GM21528 (cell line): ENCODE results near the gene DLEC1.
"Not testable (repeated sequence)": the region's sequence is repeated elsewhere in the genome, so short reads cannot be mapped to it uniquely, and the experiment has no call there.

ENCODE experiments used
- ATAC-seq: cut with Tn5 transposase; IDR thresholded peaks from one replicate; pipeline ENCODE4 v1.9.1; 2021; ENCODE audit warnings: mild to moderate bottlenecking, moderate library complexity; ENCODE audit not compliant: unreplicated experiment, low FRiP score

DLEC1 gene

GRCh38 chr3:38032328-38032865, 6.6 kb upstream of the DLEC1 start:
- ATAC-seq = no peak

GRCh38 chr3:38033586-38033985, 5.4 kb upstream of the DLEC1 start:
- ATAC-seq = not testable (repeated sequence)

DNA sequence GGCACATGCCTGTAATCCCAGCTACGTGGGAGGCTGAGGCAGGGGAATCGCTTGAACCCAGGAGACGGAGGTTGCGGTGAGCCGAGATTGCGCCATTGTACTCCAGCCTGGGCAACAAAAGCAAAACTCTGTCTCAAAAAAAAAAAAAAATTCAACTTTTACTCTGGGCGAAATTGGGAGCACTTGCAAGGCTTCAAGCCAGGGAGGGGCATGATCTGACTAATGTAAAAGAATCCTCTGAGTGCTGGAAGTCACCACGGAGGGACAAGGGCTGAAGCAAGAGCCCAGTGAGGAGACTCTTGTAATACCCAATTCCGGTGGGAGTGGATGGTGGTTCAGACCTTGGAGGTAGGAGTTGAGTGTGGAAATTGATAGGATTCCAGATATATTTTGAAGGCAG, 4.7 kb upstream of the DLEC1 start:
- not testable (repeated sequence) for ATAC-seq

DNA sequence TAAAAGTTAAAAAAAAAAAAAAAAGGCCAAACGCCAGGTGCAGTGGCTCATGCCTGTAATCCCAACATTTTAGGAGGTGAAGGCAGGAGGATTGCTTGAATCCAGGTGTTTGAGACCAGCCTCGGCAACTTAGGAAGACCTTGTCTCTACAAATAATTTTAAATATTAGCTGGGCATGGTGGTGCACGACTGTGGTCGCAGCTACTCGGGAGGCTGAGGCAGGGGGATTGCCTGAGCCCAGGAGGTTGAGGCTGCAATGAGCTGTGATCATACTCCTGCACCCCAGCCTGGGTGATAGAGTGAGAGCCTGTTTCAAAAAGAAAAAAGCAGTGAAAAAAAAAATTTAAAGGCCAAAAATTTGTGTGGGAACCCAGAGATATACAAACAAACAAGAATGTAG, 2.7 kb upstream of the DLEC1 start:
- no peak for ATAC-seq

DNA sequence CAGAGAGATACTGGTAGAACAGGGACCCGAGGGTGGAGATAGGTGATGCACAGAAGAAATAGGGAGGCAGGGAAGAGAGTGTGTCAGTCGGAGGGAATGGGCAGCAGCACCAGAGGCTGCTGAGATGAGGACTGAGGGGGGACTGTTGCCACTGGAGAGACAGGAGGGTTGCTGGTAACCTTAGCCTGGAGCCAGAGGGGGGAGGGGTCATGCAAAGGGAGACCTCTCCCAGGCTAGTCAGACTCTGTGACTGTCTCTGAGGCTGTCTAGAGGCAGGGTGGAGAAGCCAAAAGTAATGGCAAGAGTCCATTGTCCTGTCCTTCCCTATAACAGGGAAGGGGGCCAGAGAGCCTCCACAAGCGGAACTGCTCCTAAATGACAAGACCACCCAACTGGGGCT, 2.1 kb upstream of the DLEC1 start:
- no peak for ATAC-seq

DNA sequence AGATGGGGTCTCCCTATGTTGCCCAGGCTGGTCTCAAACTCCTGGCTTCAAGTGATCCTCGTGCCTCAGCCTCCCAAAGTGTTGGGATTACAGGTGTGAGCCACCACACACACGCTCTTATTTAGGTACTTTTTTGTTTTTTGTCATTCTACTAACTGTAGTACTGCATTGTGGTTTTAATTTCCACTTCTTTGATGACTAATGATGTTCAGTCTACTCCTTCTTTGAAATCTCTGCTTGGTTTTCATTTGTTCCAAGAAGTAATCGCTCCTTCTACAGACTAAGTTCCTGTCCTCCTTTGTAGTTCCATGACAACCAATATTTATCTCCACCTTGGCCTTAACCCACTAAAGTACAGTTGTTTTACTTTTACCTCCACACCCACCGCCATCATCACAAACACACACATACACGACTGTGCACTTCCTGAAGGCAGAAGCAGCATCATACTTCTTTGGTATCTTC, 529 bp upstream of the DLEC1 start:
- ATAC-seq = no peak

- ATAC-seq = peak; percentile 61
Measured at GRCh38 chr3:38039899-38040261, 872 bp downstream of the DLEC1 start.

GRCh38 chr3:38040401-38040800, 1.4 kb downstream of the DLEC1 start:
- no peak for ATAC-seq

- ATAC-seq = no peak
Measured at GRCh38 chr3:38043486-38043885, 4.5 kb downstream of the DLEC1 start.

DNA sequence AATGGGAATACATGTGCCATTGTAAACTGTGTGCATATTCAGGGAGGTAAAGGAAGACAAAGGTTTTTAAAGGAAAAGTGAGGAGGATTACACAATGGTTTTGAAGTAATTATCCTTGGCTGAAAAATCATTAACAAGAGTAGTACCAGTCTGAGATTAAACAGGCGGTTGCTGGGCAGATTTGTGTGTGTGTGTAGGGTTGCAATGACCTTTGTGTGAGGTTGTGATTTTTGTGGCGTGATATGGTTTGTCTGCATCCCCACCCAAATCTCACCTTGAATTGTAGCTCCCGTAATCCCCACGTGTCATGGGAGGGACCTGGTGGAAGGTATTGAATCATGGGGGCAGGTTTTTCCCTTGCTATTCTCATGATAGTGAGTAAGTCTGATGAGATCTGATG, 7.0 kb downstream of the DLEC1 start:
- no peak for ATAC-seq

GRCh38 chr3:38046821-38047220, 7.8 kb downstream of the DLEC1 start:
- ATAC-seq = no peak

GRCh38 chr3:38047896-38048295, 8.9 kb downstream of the DLEC1 start:
- no peak for ATAC-seq

DNA sequence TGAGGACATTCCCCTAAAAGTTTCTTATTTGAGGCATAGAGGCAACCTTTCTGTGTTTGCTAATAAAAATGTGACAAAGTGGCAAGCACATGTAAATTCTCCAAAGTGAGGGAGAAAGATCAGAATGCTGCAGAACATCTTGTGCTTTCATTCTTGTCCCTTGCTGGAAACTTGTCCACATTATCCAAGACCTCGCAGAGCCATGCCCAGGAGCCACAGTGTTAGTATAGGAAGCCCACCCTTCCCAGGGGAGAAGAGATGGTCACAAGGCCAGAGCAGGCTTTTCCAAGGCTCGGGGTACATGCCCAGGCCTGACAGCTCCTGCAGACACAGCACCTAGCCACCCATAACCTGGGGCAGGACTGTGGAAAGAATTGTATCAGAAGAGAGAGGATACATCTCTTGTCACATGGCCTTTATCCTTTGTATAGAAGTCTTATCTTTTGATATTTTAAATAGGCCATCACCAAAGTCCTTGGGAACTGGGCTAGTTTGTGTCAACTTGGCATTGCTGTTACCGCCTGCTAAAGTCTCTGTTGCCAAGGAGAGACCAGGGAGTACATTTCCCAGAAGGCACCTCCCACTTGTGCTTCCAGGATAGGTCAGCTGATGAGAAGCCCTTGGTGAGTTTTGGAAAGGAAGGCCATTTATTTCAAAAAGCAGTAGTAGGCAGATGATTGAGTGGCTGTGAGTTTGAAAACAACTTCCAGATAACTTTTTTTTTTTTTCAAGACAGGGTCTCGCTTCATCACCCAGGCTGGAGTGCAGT, 10.5 kb downstream of the DLEC1 start:
- ATAC-seq = no peak

- ATAC-seq = no peak
Measured at GRCh38 chr3:38051131-38051530, 12.1 kb downstream of the DLEC1 start.

DNA sequence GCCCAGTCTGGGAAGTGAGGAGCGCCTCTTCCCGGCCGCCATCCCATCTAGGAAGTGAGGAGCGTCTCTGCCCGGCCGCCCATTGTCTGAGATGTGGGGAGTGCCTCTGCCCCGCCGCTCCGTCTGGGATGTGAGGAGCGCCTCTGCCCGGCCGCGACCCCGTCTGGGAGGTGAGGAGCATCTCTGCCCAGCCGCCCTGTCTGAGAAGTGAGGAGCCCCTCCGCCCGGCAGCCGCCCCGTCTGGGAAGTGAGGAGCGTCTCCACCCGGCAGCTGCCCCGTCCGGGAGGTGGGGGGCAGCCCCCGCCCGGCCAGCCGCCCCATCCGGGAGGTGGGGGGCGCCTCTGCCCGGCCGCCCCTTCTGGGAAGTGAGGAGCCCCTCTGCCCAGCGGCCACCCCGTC, 14.3 kb downstream of the DLEC1 start:
- ATAC-seq = not testable (repeated sequence)

DNA sequence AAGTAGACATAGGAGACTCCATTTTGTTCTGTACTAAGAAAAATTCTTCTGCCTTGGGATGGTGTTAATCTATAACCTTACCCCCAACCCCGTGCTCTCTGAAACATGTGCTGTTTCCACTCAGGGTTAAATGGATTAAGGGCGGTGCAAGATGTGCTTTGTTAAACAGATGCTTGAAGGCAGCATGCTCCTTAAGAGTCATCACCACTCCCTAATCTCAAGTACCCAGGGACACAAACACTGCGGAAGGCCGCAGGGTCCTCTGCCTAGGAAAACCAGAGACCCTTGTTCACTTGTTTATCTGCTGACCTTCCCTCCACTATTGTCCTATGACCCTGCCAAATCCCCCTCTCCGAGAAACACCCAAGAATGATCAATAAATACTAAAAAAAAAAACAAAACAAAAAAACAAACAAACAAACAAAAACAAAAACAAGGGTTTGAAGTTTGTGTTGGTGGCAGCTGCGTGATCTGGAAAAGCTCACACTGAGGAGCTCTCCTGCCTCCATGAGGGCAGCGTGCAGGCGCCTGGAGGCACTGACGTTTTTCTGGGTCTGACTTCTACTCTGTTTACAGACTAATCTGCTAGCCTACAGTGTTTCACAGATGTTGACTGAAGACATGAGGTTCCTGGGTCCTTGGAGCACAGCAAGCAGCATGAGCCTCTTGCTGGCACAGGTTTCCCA, 14.9 kb downstream of the DLEC1 start:
- not testable (repeated sequence) for ATAC-seq

- ATAC-seq = no peak
Measured at GRCh38 chr3:38054499-38055001, 15.5 kb downstream of the DLEC1 start.

DNA sequence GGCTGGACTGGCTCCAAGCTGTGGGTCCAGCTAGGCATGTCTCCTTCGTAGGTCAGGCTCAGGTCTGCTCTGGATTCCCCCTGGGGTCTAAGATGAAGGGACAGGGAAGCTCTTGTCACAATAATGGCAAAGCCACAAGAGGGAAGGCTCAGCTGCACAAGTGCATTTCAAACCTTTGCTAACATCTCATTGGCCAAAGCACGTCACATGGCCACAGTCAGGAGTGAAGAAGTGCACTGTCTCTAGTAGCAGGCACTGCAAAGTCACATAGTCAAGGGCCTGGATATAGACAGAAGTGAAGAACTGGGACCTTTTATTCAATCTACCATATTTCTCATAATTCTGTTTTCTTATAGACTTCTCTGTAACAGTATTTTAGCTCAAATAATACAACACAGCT, 20.1 kb downstream of the DLEC1 start:
- ATAC-seq = no peak

DNA sequence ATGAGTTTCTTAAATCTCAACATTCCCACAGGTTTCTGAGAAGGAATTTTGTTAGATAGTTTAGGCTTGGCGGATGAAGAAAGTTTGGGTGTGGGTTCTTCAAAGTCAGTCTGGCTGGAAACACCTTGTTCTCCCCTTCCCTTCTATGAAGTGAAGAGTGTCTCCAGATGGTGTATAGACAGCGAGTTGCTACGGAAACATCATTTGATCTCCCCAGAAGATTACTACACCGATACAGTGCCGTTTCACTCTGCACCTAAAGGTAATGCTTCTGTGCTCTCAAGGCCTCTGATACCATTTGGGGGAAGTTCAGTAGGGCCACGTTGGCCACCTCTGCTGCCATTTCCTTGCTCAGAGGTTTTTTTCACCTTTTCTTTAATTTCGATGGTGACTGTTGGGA, 20.6 kb downstream of the DLEC1 start:
- no peak for ATAC-seq

- ATAC-seq = no peak
Measured at GRCh38 chr3:38062809-38063208, 23.8 kb downstream of the DLEC1 start.

GRCh38 chr3:38064453-38064852, 25.4 kb downstream of the DLEC1 start:
- ATAC-seq = not testable (repeated sequence)
